Liver (tissue), 9 donors: ENCODE results near the gene CLDN24. TPM values are rescaled to one million over a fixed set of nuclear protein-coding genes. Genes with fewer than 3 reads are reported as not detected.

Experiments
- DNase-seq: peaks from one replicate; pipeline ENCODE4 v3.0.0-alpha.2; 2017; ENCODE audit warnings: low spot score
- H3K27ac ChIP-seq, 2 donors: one replicate each; pipeline ENCODE4 v1.7.0; 2013; ENCODE audit warnings: inconsistent platforms in 2 of 2, low read length in 2 of 2, control low read depth in 1 of 2, low read depth in 1 of 2, mild to moderate bottlenecking in 1 of 2
- H3K27me3 ChIP-seq, 4 donors: one replicate each; pipeline versions ENCODE4 v1.6.1 to v1.7.0; 2013; ENCODE audit warnings: low read length in 3 of 4, inconsistent platforms in 1 of 4, mild to moderate bottlenecking in 1 of 4, moderate library complexity in 1 of 4; ENCODE audit not compliant: control insufficient read depth in 4 of 4, insufficient read depth in 4 of 4
- H3K36me3 ChIP-seq, 4 donors: one replicate each; pipeline versions ENCODE4 v1.6.1 to v1.7.0; 2013; ENCODE audit warnings: low read length in 3 of 4, mild to moderate bottlenecking in 3 of 4, low read depth in 1 of 4, moderate library complexity in 1 of 4; ENCODE audit not compliant: control insufficient read depth in 4 of 4, insufficient read depth in 3 of 4
- H3K4me1 ChIP-seq, 4 donors: one replicate each; pipeline versions ENCODE4 v1.6.1 to v1.7.0; 2013; ENCODE audit warnings: low read length in 3 of 4, mild to moderate bottlenecking in 3 of 4, moderate library complexity in 1 of 4; ENCODE audit not compliant: control insufficient read depth in 4 of 4, insufficient read depth in 4 of 4
- H3K4me3 ChIP-seq, 3 donors: one replicate each; pipeline versions ENCODE4 v1.6.1 to v1.7.0; 2013; ENCODE audit warnings: low read length in 3 of 3, control low read depth in 1 of 3, low read depth in 1 of 3, mild to moderate bottlenecking in 1 of 3
- H3K9ac ChIP-seq, 2 donors: one replicate each; pipeline ENCODE4 v1.7.0; 2013; ENCODE audit warnings: low read length in 2 of 2, mild to moderate bottlenecking in 2 of 2, moderate library complexity in 2 of 2, control low read depth in 1 of 2, low read depth in 1 of 2
- H3K9me3 ChIP-seq, 4 donors: one replicate each; pipeline versions ENCODE4 v1.6.1 to v1.7.0; 2013; ENCODE audit warnings: low read length in 3 of 4; ENCODE audit not compliant: control insufficient read depth in 4 of 4
- CTCF ChIP-seq: fragments of 150-350 bp; IDR thresholded peaks from 2 replicates; pipeline ENCODE4 v1.5.1; 2017; ENCODE audit warnings: improper control_type of control experiment, low read depth, low read length; ENCODE audit not compliant: missing input control
- EGR1 ChIP-seq, 2 donors: IDR thresholded peaks; 2 replicates each; pipeline ENCODE4 v1.6.1; 2016 to 2018; ENCODE audit warnings: antibody characterized with exemption in 2 of 2, low read depth in 2 of 2
- FOXA1 ChIP-seq: IDR thresholded peaks from 2 replicates; pipeline ENCODE4 v1.6.1; 2016; ENCODE audit warnings: antibody characterized with exemption
- FOXA2 ChIP-seq: IDR thresholded peaks from 2 replicates; pipeline ENCODE4 v1.6.1; 2016; ENCODE audit warnings: antibody characterized with exemption
- GABPA ChIP-seq, 2 donors: IDR thresholded peaks in 1 of 2; conservative IDR thresholded peaks in 1 of 2; 2 replicates each; pipeline ENCODE4 v1.6.1; 2016; ENCODE audit warnings: antibody characterized with exemption in 2 of 2, mild to moderate bottlenecking in 1 of 2, moderate library complexity in 1 of 2
- HNF4A ChIP-seq, 2 donors: conservative IDR thresholded peaks; 2 replicates each; pipeline ENCODE4 v1.6.1; 2016; ENCODE audit warnings: antibody characterized with exemption in 2 of 2, mild to moderate bottlenecking in 2 of 2
- HNF4G ChIP-seq: IDR thresholded peaks from 2 replicates; pipeline ENCODE4 v1.6.1; 2016; ENCODE audit warnings: antibody characterized with exemption
- JUND ChIP-seq, 2 donors: IDR thresholded peaks; 2 replicates each; pipeline ENCODE4 v1.6.1; 2016; ENCODE audit warnings: antibody characterized with exemption in 2 of 2
- NR2F2 ChIP-seq: IDR thresholded peaks from 2 replicates; pipeline ENCODE4 v1.6.1; 2016; ENCODE audit warnings: antibody characterized with exemption
- RAD21 ChIP-seq, 2 donors: IDR thresholded peaks; 2 replicates each; pipeline ENCODE4 v1.6.1; 2016; ENCODE audit warnings: antibody characterized with exemption in 2 of 2, mild to moderate bottlenecking in 2 of 2
- RXRA ChIP-seq, 2 donors: IDR thresholded peaks; 2 replicates each; pipeline ENCODE4 v1.6.1; 2017 to 2018; ENCODE audit warnings: antibody characterized with exemption in 2 of 2, mild to moderate bottlenecking in 1 of 2
- TAF1 ChIP-seq: conservative IDR thresholded peaks from 2 replicates; pipeline ENCODE4 v1.6.1; 2016; ENCODE audit warnings: antibody characterized with exemption, mild to moderate bottlenecking
- YY1 ChIP-seq: IDR thresholded peaks from 2 replicates; pipeline ENCODE4 v1.6.1; 2016; ENCODE audit warnings: antibody characterized with exemption, mild to moderate bottlenecking
- ZBTB33 ChIP-seq: IDR thresholded peaks from 2 replicates; pipeline ENCODE4 v1.6.1; 2016; ENCODE audit warnings: antibody characterized with exemption
- WGBS: extraction: QIAGEN DNeasy Blood & Tissue Kit; methylation state at CpG from one replicate; pipeline ENCODE4 v1.1.7; 2013; 5-methylcytosine and 5-hydroxymethylcytosine counted together
- polyA plus RNA-seq, 2 donors: library from polyadenylated mRNA; stranded (reverse) in 1 of 2; unstranded in 1 of 2; fragments of 200-250 nt in 1 of 2; fragments of >200 nt in 1 of 2; fragmentation: Nextera tagmentation in 1 of 2; extraction: Ambion mirVana in 1 of 2; gene quantifications; one replicate each; pipeline versions ENCODE4 v1.2.1 to v1.2.3, GENCODE V29; 2013 to 2015
- total RNA-seq, 2 donors: library from RNA; depleted of rRNA; stranded (reverse); fragments of >200 nt; gene quantifications; one replicate each; pipeline ENCODE4 v1.2.3, GENCODE V29; 2014
- TF ChIP-seq, protein P1 (sequence below): IDR thresholded peaks from 2 replicates; pipeline ENCODE4 v1.6.1; 2016; ENCODE audit warnings: antibody characterized with exemption, mild to moderate bottlenecking
- TF ChIP-seq, protein P2 (sequence below): IDR thresholded peaks from 2 replicates; pipeline ENCODE4 v1.6.1; 2016; ENCODE audit warnings: antibody characterized with exemption
- TF ChIP-seq, protein P3 (sequence below): IDR thresholded peaks from 2 replicates; pipeline ENCODE4 v1.6.1; 2016; ENCODE audit warnings: antibody characterized with exemption
- donor health status: healthy.
- donor health status: healthy.
- donor health status: healthy.
- donor health status: healthy.
- donor health status: healthy.

The CLDN24 gene
- total and polyA plus RNA-seq, 4 donors = not detected

DNA sequence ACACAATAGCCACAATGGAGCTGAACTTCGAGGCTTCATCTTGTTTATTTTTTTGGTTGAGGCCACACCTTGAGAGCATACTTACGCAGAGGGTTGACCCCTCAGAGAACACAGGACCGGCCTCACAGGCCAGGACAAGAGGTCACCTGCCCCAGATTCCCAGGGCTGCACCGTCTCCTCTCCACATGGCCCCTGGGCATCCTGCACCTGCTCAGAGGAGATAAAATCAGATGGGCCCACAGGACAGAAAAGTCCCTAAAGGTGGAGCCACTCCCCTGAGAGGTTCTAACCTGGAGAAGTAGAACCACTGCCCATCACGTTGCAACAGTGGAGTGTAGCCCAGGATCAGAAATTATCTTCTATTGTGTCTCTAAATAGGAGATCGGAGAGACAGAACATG is 1.1 kb upstream of the CLDN24 start (continued):
- TF ChIP-seq, protein P1, sequence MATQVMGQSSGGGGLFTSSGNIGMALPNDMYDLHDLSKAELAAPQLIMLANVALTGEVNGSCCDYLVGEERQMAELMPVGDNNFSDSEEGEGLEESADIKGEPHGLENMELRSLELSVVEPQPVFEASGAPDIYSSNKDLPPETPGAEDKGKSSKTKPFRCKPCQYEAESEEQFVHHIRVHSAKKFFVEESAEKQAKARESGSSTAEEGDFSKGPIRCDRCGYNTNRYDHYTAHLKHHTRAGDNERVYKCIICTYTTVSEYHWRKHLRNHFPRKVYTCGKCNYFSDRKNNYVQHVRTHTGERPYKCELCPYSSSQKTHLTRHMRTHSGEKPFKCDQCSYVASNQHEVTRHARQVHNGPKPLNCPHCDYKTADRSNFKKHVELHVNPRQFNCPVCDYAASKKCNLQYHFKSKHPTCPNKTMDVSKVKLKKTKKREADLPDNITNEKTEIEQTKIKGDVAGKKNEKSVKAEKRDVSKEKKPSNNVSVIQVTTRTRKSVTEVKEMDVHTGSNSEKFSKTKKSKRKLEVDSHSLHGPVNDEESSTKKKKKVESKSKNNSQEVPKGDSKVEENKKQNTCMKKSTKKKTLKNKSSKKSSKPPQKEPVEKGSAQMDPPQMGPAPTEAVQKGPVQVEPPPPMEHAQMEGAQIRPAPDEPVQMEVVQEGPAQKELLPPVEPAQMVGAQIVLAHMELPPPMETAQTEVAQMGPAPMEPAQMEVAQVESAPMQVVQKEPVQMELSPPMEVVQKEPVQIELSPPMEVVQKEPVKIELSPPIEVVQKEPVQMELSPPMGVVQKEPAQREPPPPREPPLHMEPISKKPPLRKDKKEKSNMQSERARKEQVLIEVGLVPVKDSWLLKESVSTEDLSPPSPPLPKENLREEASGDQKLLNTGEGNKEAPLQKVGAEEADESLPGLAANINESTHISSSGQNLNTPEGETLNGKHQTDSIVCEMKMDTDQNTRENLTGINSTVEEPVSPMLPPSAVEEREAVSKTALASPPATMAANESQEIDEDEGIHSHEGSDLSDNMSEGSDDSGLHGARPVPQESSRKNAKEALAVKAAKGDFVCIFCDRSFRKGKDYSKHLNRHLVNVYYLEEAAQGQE = no peak

DNA sequence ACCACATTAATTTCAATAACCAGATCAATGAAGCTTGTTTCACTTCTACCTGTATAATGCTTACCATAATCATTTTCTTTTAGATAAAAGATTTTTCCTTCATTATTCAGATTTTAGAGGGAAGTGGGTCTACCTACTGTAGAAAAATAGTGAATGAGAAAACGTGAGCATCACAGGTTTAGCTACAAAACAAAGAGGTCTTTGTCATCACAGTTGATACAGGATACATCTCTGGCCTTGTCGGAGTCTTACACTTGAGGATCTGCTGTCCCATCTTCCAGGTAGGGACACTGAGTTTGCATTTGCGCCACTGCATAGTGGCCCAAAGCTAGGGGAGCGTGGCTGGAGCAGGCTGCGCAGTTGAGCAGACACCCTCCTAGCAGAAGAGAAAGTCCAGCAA is 710 bp downstream of the CLDN24 start:
- H3K9ac ChIP-seq = no peak overlapping the region
- DNase-seq = no peak
- no peaks in the 10 kb centered on the region for H3K27me3 ChIP-seq
- no peak overlapping the region for H3K4me3 ChIP-seq
- H3K9me3 ChIP-seq = no peaks in the 10 kb centered on the region
- H3K4me1 ChIP-seq = no peaks in the 10 kb centered on the region
- no peak overlapping the region for H3K27ac ChIP-seq
- TF ChIP-seq RXRA (IDR thresholded peaks at IDR 0.05) = no peak
- no peak for TF ChIP-seq FOXA1
- TF ChIP-seq HNF4G = no peak
- TF ChIP-seq EGR1 (IDR thresholded peaks at IDR 0.05; ENCODE audit: low read depth in 2 of 2) = no peak
- TF ChIP-seq JUND (IDR thresholded peaks at IDR 0.05) = no peak
- TF ChIP-seq YY1 = no peak
- TF ChIP-seq NR2F2 = no peak
- no peak for TF ChIP-seq CTCF
- TF ChIP-seq TAF1 = no peak
- no peak for TF ChIP-seq FOXA2
- TF ChIP-seq, protein P2, sequence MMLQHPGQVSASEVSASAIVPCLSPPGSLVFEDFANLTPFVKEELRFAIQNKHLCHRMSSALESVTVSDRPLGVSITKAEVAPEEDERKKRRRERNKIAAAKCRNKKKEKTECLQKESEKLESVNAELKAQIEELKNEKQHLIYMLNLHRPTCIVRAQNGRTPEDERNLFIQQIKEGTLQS = no peak
- TF ChIP-seq ZBTB33 = no peak
- TF ChIP-seq GABPA (IDR thresholded peaks at IDR 0.05 in 1 of 2, conservative IDR thresholded peaks at IDR 0.05 in 1 of 2) = no peak
- TF ChIP-seq RAD21 (IDR thresholded peaks at IDR 0.05) = no peak
- H3K36me3 ChIP-seq = peaks cover 0 to 4% (median 0%) of the 10 kb centered on the region in 4 donors
- WGBS = 95% methylated on average over 5 of the region's 5 CpGs

GRCh38 chr4:183321079-183321478 is 1.1 kb downstream of the CLDN24 start:
- Histone ChIP-seq H3K4me1 (no peaks in the 10 kb centered on the region), H3K27me3 (no peaks in the 10 kb centered on the region), H3K36me3 (peaks cover 0 to 7% (median 2%) of the 10 kb centered on the region in 4 donors), H3K9ac (no peak overlapping the region), H3K27ac (no peak overlapping the region), H3K9me3 (no peaks in the 10 kb centered on the region), H3K4me3 (no peak overlapping the region)
- WGBS = 91% methylated on average over 2 of the region's 2 CpGs
- DNase-seq = no peak
- no peak for TF ChIP-seq HNF4A (conservative IDR thresholded peaks at IDR 0.05)
- TF ChIP-seq, protein P3, sequence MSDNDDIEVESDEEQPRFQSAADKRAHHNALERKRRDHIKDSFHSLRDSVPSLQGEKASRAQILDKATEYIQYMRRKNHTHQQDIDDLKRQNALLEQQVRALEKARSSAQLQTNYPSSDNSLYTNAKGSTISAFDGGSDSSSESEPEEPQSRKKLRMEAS = no peak
